ENCODE data around the gene IFI44. TPM values are rescaled to one million over a fixed set of nuclear protein-coding genes. Genes with fewer than 3 reads are reported as not detected.

Gene IFI44
- total RNA-seq, 1 donor from 2014 or later: 3.5 TPM

DNA sequence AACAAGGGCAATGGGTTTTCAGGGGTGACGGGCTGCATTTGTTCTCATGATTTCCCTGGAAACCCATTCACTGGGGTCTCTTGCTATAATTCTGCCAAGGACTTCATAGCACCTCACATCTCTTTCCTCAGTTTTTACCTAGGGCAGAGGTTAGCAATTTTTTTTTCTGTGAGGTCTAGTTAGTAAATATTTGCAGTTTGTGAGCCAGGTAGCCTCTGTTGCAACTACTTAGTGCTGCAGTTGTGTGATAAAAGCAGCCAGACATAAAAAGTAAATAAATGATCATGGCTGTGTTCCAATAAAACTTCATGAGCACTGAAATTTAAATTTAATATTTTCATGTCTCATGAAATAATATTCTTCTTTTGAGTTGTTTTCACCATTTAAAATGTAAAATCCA, 37.7 kb downstream of the IFI44 start:
- H3K27me3 ChIP-seq (ENCODE audit: control insufficient read depth, insufficient read depth, low read length): no peaks in the 10 kb centered on the region
- TF ChIP-seq, protein P1, sequence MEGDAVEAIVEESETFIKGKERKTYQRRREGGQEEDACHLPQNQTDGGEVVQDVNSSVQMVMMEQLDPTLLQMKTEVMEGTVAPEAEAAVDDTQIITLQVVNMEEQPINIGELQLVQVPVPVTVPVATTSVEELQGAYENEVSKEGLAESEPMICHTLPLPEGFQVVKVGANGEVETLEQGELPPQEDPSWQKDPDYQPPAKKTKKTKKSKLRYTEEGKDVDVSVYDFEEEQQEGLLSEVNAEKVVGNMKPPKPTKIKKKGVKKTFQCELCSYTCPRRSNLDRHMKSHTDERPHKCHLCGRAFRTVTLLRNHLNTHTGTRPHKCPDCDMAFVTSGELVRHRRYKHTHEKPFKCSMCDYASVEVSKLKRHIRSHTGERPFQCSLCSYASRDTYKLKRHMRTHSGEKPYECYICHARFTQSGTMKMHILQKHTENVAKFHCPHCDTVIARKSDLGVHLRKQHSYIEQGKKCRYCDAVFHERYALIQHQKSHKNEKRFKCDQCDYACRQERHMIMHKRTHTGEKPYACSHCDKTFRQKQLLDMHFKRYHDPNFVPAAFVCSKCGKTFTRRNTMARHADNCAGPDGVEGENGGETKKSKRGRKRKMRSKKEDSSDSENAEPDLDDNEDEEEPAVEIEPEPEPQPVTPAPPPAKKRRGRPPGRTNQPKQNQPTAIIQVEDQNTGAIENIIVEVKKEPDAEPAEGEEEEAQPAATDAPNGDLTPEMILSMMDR (IDR thresholded peaks at IDR 0.05; ENCODE audit: insufficient read depth, low read length, poor library complexity, severe bottlenecking): no peak
- no peaks in the 10 kb centered on the region for H3K36me3 ChIP-seq (ENCODE audit: control insufficient read depth, insufficient read depth, low read length)
- DNase-seq (ENCODE audit: low read depth): no peak
- no peak overlapping the region for H3K4me3 ChIP-seq (ENCODE audit: low read depth, low read length)

- no peaks in the 10 kb centered on the region for H3K36me3 ChIP-seq (ENCODE audit: control insufficient read depth, insufficient read depth, low read length)
- no peaks in the 10 kb centered on the region for H3K27me3 ChIP-seq (ENCODE audit: control insufficient read depth, insufficient read depth, low read length)
- no peak for DNase-seq (ENCODE audit: low read depth)
- H3K4me3 ChIP-seq (ENCODE audit: low read depth, low read length): no peak overlapping the region
- TF ChIP-seq, protein P1 (IDR thresholded peaks at IDR 0.05; ENCODE audit: insufficient read depth, low read length, poor library complexity, severe bottlenecking): no peak
These were observed 38.3 kb downstream of the IFI44 start for GRCh38 chr1:78687914-78688313.

DNA sequence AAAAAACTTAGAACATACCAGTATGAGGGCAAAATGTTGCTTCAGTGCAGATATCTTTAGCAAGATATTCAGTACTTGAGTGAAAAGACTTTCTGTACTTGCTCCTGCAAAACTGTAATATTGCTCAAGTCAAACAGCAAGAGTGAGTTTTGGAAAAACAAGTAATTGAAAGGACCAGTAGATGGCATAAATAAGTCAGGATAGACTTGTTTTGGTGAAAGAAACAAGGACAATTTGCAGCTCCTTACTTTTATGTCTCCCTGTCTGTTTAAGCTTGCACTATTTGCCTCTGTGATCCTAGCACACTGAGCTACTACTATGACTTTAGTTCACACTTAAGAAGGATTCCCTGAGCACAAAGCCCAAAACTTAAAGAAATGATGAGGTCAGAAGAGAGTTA, 39.1 kb downstream of the IFI44 start:
- Histone ChIP-seq H3K4me3 (ENCODE audit: low read depth, low read length) (no peak overlapping the region), H3K27me3 (ENCODE audit: control insufficient read depth, insufficient read depth, low read length) (no peaks in the 10 kb centered on the region), H3K36me3 (ENCODE audit: control insufficient read depth, insufficient read depth, low read length) (no peaks in the 10 kb centered on the region)
- TF ChIP-seq, protein P1 (IDR thresholded peaks at IDR 0.05; ENCODE audit: insufficient read depth, low read length, poor library complexity, severe bottlenecking): peak; percentile 30
- DNase-seq (ENCODE audit: low read depth): peak; percentile 41

DNA sequence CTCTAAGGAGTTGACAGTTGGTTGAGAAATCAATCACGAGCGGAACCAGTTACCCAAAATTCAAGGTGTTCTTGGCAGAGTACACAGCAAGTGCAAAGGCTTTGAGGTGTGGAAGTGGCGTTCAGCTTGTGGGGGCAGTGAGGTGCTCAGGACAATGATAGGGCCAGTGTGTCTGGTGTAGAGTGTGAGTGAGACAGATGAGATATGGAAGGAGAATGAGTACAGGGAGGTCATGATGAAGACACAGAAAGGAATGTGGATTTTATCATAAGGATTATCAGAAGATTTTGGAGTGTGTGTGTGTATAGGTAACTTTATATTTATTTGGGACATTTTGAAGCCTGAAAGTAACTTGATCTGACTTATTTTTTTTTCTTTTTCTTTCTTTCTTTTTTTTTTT, 40.9 kb downstream of the IFI44 start:
- no peak for DNase-seq (ENCODE audit: low read depth)
- Histone ChIP-seq H3K4me3 (ENCODE audit: low read depth, low read length) (no peak overlapping the region), H3K27me3 (ENCODE audit: control insufficient read depth, insufficient read depth, low read length) (no peaks in the 10 kb centered on the region), H3K36me3 (ENCODE audit: control insufficient read depth, insufficient read depth, low read length) (no peaks in the 10 kb centered on the region)
- TF ChIP-seq, protein P1 (IDR thresholded peaks at IDR 0.05; ENCODE audit: insufficient read depth, low read length, poor library complexity, severe bottlenecking): no peak

DNA sequence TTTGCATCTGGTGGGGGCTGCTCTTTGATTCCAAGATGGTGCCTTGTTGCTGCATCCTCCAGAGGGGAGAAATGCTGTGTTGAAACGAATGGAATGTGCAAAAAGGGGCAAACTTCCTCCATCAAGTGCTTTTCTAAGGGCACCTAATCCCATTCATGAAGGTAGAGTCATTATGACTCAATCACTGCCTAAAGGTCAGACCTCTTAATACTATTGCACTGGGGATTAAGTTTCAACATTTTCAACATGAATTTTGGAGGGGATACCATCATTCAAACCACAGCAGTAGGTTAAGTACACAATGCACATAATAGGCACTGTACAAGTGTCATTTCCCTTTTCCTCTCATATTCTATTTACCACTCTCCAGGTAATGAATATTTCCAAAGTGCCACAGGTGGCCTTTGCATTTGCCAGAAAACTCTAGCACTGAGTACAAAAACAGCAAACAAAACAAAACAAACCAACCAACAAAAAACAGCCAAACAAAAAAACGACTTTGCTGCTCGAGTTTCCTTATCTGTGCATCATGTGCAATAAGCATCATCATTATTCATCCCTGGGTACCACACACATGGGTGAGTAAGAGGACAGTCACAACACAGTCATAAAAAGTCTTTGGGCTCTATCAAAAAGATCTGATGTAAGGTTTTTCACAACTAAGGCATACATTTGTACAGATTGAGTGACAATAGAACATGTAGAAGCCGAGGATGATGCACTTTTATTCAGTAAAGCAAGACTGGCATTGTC, 42.5 kb downstream of the IFI44 start:
- Histone ChIP-seq H3K4me3 (ENCODE audit: low read depth, low read length) (no peak overlapping the region), H3K27me3 (ENCODE audit: control insufficient read depth, insufficient read depth, low read length) (no peaks in the 10 kb centered on the region), H3K36me3 (ENCODE audit: control insufficient read depth, insufficient read depth, low read length) (no peaks in the 10 kb centered on the region)
- TF ChIP-seq, protein P1 (IDR thresholded peaks at IDR 0.05; ENCODE audit: insufficient read depth, low read length, poor library complexity, severe bottlenecking): no peak
- no peak for DNase-seq (ENCODE audit: low read depth)

- Histone ChIP-seq H3K36me3 (ENCODE audit: control insufficient read depth, insufficient read depth, low read length) (no peaks in the 10 kb centered on the region), H3K27me3 (ENCODE audit: control insufficient read depth, insufficient read depth, low read length) (no peaks in the 10 kb centered on the region)
- TF ChIP-seq, protein P1 (IDR thresholded peaks at IDR 0.05; ENCODE audit: insufficient read depth, low read length, poor library complexity, severe bottlenecking): no peak
These were observed 50.2 kb downstream of the IFI44 start for GRCh38 chr1:78699813-78700212.

More at GRCh38 chr1:78699813-78700212, 50.2 kb downstream of the IFI44 start:
- no peak for DNase-seq (ENCODE audit: low read depth)
- H3K4me3 ChIP-seq (ENCODE audit: low read depth, low read length): no peak overlapping the region

Measured in kidney epithelial cell (primary cell).